Measurements from ENCODE around the gene MIOS. TPM values are rescaled to one million over a fixed set of nuclear protein-coding genes. Genes with fewer than 3 reads are reported as not detected.

MIOS gene
- total and polyA plus RNA-seq, 12 donors, result 8.7 to 51.3 (median 24.7) TPM

DNA sequence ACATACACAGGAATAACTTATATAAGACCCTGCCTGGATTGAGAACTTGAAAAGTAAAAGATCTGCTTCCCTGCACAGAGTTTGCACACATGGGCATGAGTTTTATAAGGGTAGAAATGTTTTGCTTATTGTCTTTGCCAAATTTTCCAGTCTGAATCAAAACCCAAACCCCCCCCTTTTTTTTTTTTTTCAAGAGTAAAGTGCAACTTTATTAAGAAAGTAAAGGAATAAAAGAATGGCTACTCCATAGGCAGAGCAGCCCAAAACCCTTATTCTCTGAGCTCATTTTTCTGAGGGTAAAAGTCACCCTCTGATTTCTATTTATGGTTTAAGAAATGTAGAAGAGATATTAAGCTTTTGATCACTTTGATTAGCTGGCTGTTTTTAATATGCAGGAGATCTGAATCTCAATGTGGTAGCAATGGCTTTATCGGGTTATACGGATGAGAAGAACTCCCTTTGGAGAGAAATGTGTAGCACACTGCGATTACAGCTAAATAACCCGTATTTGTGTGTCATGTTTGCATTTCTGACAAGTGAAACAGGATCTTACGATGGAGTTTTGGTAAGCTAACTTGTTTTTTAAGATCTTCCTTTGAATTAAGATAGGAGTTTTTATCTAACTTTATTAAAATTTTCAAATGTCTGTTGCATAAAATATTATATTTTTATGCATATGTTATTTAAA lies 18.7 kb downstream of the MIOS start:
- Histone ChIP-seq H3K4me1 (replicated peaks in 1 of 2) (peaks cover 0 to 10% of the 10 kb centered on the region in 2 donors), H3K27ac (no peak overlapping the region), H3K4me3 (no peak overlapping the region), H3K36me3 (replicated peaks in 1 of 2) (no peaks in the 10 kb centered on the region), H3K9me3 (replicated peaks in 1 of 3) (no peaks in the 10 kb centered on the region), H3K27me3 (no peaks in the 10 kb centered on the region)
- TF ChIP-seq, protein P1, sequence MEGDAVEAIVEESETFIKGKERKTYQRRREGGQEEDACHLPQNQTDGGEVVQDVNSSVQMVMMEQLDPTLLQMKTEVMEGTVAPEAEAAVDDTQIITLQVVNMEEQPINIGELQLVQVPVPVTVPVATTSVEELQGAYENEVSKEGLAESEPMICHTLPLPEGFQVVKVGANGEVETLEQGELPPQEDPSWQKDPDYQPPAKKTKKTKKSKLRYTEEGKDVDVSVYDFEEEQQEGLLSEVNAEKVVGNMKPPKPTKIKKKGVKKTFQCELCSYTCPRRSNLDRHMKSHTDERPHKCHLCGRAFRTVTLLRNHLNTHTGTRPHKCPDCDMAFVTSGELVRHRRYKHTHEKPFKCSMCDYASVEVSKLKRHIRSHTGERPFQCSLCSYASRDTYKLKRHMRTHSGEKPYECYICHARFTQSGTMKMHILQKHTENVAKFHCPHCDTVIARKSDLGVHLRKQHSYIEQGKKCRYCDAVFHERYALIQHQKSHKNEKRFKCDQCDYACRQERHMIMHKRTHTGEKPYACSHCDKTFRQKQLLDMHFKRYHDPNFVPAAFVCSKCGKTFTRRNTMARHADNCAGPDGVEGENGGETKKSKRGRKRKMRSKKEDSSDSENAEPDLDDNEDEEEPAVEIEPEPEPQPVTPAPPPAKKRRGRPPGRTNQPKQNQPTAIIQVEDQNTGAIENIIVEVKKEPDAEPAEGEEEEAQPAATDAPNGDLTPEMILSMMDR (IDR thresholded peaks at IDR 0.05), result no peak
- TF ChIP-seq POLR2A (IDR thresholded peaks at IDR 0.05), result no peak
- intact Hi-C loops (cut with DNase I), result no loop called here
- WGBS, 4 donors, result 92 to 99% (median 95%) methylated on average over 5 of the region's 5 CpGs
- DNase-seq, result no peak

GRCh38 chr7:7595451-7595850 lies 28.8 kb downstream of the MIOS start:
- H3K27me3 ChIP-seq, result no peaks in the 10 kb centered on the region
- no peak for TF ChIP-seq POLR2A (IDR thresholded peaks at IDR 0.05)
- TF ChIP-seq, protein P1 (IDR thresholded peaks at IDR 0.05), result peak; percentile 13 to 68 (median 52)
- intact Hi-C loops (cut with DNase I), result no loop called here
- H3K27ac ChIP-seq, result no peak overlapping the region
- H3K4me3 ChIP-seq, result no peak overlapping the region
- peaks cover 0 to 3% of the 10 kb centered on the region in 2 donors for H3K4me1 ChIP-seq (replicated peaks in 1 of 2)
- peaks cover 0 to 14% of the 10 kb centered on the region in 2 donors for H3K36me3 ChIP-seq (replicated peaks in 1 of 2)
- 68 to 89% (median 83%) methylated on average over 1 of the region's 1 CpG for WGBS, 4 donors
- DNase-seq, result no peak
- no peaks in the 10 kb centered on the region for H3K9me3 ChIP-seq (replicated peaks in 1 of 3)

DNA sequence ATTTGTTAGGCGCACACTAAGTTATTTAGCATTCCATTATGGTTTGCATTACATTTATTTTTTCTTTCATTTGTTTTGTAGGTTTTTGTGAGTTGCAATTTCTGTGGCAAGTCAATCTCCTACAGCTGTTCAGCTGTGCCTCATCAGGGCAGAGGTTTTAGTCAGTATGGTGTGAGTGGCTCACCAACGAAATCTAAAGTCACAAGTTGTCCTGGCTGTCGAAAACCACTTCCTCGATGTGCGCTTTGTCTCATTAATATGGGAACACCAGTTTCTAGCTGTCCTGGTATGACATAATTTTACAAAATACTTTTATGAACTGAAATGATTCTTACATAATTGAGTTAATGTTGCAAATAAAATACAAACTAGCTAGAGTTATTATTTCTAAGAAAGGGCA lies 29.5 kb downstream of the MIOS start:
- DNase-seq, result peak in 1 of 7 donors; percentile 8
- Histone ChIP-seq H3K4me3 (no peak overlapping the region), H3K9me3 (replicated peaks in 1 of 3) (no peaks in the 10 kb centered on the region), H3K27me3 (no peaks in the 10 kb centered on the region), H3K4me1 (replicated peaks in 1 of 2) (peaks cover 0 to 3% of the 10 kb centered on the region in 2 donors), H3K27ac (no peak overlapping the region), H3K36me3 (replicated peaks in 1 of 2) (peaks cover 0 to 14% of the 10 kb centered on the region in 2 donors)
- WGBS, 4 donors, result 86 to 90% (median 88%) methylated on average over 5 of the region's 5 CpGs
- intact Hi-C loops (cut with DNase I), result no loop called here
- TF ChIP-seq, protein P1 (IDR thresholded peaks at IDR 0.05), result no peak
- TF ChIP-seq POLR2A (IDR thresholded peaks at IDR 0.05), result no peak

DNA sequence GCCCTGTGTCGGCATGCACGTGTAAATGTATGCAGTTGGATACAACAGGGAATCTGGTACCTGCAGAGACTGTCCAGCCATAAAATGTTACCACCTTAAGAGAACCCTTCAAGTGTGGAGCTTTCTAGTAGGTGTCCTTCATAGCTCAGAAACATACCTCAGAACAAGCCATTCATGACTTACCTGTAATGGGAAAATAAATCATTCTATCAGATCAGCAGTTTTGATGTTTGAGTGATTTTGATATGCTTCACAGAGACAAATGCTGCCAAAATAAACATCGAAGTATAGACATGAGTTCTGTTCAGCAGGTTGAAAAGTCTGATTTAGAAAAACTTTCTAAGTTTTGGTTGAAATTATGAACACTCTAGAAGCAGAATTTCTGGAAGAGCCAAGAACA lies 40.3 kb downstream of the MIOS start:
- peaks cover 0 to 12% of the 10 kb centered on the region in 2 donors for H3K36me3 ChIP-seq (replicated peaks in 1 of 2)
- no peaks in the 10 kb centered on the region for H3K27me3 ChIP-seq
- 58 to 65% (median 64%) methylated on average over 3 of the region's 3 CpGs for WGBS, 4 donors
- no peak for DNase-seq
- no peak overlapping the region for H3K27ac ChIP-seq
- TF ChIP-seq POLR2A (IDR thresholded peaks at IDR 0.05), result no peak
- TF ChIP-seq, protein P1 (IDR thresholded peaks at IDR 0.05), result no peak
- H3K4me3 ChIP-seq, result no peak overlapping the region
- no peaks in the 10 kb centered on the region for H3K9me3 ChIP-seq (replicated peaks in 1 of 3)
- no peaks in the 10 kb centered on the region for H3K4me1 ChIP-seq (replicated peaks in 1 of 2)
- intact Hi-C loops (cut with DNase I), result no loop called here
